D721Med (cell line): ENCODE measurements around the gene TMEM30A.

ENCODE experiments used
- DNase-seq: peaks from one replicate; pipeline ENCODE4 v3.0.0; 2011; ENCODE audit warnings: low spot score; ENCODE audit not compliant: insufficient read length
- FAIRE-seq: peaks from 2 replicates; lab custom pipeline; 2011; peaks lifted over from hg19 to GRCh38; lab: Jason Lieb, UNC
- TF ChIP-seq, protein P1 (sequence below): IDR thresholded peaks from 2 replicates; pipeline ENCODE4 v1.5.1; 2012; ENCODE audit warnings: mild to moderate bottlenecking, control low read depth; ENCODE audit not compliant: insufficient read depth; ENCODE audit errors: missing control alignments

The TMEM30A gene

DNA sequence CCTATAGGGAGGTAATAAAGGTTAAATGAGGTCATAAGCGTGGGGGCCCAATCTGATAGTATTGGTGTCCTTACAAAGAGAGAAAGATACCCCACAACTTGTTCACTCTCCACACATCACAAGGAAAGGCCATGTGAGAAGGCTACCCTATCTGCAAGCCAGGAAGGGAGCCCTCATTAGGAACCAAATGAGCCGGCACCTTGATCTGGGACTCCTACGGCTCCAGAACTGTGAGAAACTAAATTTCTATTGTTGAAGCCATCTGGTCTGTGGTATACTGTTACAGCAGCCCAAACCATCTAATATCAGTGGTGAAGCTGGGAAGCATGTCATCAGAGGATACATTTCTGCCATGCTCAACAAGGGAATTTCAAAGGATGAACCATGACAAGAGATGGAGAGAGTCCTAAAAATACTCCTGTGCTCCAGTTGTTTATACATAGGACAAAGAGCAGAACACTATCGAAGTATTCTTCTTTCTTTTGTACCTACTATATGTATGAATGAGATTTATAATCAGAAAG is 51.4 kb downstream of the TMEM30A start:
- no peak for FAIRE-seq
- TF ChIP-seq, protein P1, sequence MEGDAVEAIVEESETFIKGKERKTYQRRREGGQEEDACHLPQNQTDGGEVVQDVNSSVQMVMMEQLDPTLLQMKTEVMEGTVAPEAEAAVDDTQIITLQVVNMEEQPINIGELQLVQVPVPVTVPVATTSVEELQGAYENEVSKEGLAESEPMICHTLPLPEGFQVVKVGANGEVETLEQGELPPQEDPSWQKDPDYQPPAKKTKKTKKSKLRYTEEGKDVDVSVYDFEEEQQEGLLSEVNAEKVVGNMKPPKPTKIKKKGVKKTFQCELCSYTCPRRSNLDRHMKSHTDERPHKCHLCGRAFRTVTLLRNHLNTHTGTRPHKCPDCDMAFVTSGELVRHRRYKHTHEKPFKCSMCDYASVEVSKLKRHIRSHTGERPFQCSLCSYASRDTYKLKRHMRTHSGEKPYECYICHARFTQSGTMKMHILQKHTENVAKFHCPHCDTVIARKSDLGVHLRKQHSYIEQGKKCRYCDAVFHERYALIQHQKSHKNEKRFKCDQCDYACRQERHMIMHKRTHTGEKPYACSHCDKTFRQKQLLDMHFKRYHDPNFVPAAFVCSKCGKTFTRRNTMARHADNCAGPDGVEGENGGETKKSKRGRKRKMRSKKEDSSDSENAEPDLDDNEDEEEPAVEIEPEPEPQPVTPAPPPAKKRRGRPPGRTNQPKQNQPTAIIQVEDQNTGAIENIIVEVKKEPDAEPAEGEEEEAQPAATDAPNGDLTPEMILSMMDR, result no peak
- DNase-seq, result no peak

DNA sequence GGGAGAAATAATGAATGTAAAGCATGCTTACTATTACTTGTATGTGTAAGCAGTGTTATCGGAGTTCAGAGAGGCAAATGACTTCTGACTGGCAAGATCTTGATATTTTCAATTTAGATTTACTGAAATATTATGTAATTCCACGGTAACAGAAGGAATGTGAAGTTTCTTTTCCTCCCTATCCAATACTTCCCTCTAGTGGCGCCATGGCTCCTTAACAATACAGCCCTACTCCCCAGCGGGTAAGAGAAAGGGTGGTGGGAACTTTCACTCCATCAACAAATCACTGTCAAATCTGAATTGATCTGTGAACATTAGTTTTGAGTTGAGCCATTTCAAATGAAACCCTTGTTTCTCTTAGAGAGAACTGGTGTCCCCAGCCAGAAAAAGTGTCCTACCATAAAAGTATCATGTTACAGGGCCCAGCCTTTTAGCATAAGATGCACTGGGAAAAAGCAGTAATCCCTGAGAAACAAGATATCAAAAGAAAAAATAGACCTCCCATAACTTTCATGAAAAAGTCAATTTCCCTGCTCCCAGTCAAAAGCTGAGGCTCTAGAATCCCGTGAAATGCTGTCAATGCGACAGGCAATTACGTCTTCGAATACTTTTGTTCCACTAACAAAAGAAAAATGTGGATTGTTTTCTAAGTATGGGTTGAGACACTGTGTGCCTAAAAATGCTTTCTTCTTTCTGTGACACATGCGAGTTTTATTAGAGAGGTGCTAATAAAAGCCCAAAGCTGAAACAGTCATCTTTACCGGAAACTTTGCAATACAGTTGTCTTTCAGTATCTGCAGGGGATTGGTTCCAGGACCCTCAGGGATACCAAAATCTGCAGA is 53.9 kb downstream of the TMEM30A start:
- DNase-seq (no peak), FAIRE-seq (no peak)
- TF ChIP-seq, protein P1, result peak; percentile 59

DNA sequence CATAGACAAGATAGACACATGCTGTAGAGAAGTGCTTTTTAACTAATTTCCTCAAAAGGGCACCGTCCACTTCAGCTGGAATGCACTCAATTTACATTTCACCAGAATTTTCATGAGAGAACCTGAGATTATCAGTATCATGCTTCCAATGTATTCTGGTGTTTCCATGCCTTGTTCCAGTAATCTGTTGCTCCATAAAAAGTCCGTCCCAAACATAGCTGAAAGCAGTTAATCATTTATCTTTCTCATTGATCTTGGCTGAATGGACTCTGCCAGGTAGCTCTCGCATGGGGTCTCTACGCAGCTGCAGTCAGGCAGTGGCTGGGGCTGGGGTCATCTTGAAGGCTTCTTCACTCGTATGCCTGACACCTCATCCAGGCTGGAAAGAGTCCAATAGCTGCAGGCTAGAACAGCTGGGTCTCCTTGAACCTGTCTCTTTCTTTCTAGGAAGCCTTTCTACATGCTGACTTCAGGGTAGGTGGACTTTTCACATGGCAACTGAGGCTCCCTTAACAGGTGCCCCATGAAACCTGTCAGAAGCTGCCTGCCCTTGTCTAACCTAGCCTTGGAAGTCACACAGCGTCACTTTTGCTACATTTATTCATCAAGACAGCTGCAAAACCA is 60.2 kb downstream of the TMEM30A start:
- FAIRE-seq (no peak), DNase-seq (no peak)
- TF ChIP-seq, protein P1, result no peak

GRCh38 chr6:75223428-75223827 is 61.2 kb downstream of the TMEM30A start:
- no peak for DNase-seq
- TF ChIP-seq, protein P1, result no peak
- no peak for FAIRE-seq

DNA sequence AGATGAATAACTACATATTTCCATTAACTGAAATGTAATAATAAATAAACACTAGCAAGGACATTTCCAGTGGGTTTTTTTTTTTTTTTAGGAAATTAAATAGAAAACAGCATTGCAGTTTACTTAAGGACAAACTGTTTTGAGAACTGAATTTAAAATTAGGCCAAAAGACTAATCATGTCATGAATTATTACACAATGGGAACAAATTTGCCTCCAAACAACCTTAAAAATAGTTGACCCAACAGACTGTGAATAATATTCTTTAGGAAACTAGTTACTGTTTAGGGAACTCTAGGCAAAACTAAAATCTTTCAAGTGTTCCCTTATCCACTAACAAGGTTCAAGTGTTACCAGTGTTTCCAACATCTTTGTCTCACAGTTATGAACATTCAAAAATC is 62.3 kb downstream of the TMEM30A start:
- no peak for FAIRE-seq
- TF ChIP-seq, protein P1, result no peak
- DNase-seq, result no peak

DNA sequence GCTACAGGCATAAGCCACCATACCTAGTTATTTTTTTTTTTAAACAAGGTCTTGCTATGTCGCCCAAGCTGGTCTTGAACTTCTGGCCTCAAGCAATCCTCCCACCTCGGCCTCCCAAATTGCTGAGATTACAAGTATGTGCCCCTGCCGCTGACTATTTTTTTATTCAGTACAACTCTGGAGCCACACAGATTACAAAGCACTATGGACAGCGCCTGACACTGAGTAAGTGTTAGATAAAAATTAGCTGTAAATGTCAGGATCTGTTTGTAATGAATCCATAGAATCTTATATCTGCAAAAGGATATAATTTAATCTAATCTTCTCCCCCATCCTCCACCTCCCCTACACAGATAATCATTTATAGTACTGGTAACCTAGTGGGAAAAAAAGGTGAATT is 63.5 kb downstream of the TMEM30A start:
- no peak for FAIRE-seq
- DNase-seq, result no peak
- TF ChIP-seq, protein P1, result no peak

- FAIRE-seq (no peak), DNase-seq (no peak)
- TF ChIP-seq, protein P1, result no peak
Measured at GRCh38 chr6:75220357-75220756, 64.2 kb downstream of the TMEM30A start.
